HEK293 (cell line): Measurements from ENCODE around the gene XPR1.
"Not testable (repeated sequence)": the region's sequence is repeated elsewhere in the genome, so short reads cannot be mapped to it uniquely, and the experiment has no call there.

ENCODE experiments used
- CTCF ChIA-PET: fragments of 350-600 bp; formaldehyde crosslinking; extraction: SDS; loops from one replicate; lab custom pipeline; 2021; ENCODE audit warnings: antibody characterized with exemption; lab: Yijun Ruan, JAX
- POLR2A ChIA-PET: fragments of 300-600 bp; formaldehyde crosslinking; extraction: SDS; loops from one replicate; lab custom pipeline; 2020; ENCODE audit warnings: antibody characterized with exemption, inconsistent platforms; lab: Yijun Ruan, JAX
- H3K27ac ChIP-seq: fragments of 200-500 bp; sonication (Bioruptor generic); 2 replicates; pipeline ENCODE4 v1.5.1; 2014; ENCODE audit warnings: low read depth, low read length, control low read depth, inconsistent platforms; ENCODE audit errors: extremely low read depth
- H3K36me3 ChIP-seq, 2 experiments: fragments of 200-500 bp in 1 of 2; sonication (Bioruptor generic) in 1 of 2; 1 replicate in 1 of 2; 2 replicates in 1 of 2; pipeline ENCODE4 v1.5.1; 2014 to 2017; ENCODE audit warnings: inconsistent platforms in 2 of 2, low read length in 2 of 2; ENCODE audit not compliant: control insufficient read depth in 2 of 2, insufficient read depth in 1 of 2
- H3K4me1 ChIP-seq: fragments of 200-500 bp; sonication (Bioruptor generic); 2 replicates; pipeline ENCODE4 v1.5.1; 2014; ENCODE audit warnings: mild to moderate bottlenecking, low read length, inconsistent platforms; ENCODE audit not compliant: control insufficient read depth, insufficient read depth
- H3K4me3 ChIP-seq: 2 replicates; pipeline ENCODE4 v1.5.1; 2011; ENCODE audit warnings: low read depth, mild to moderate bottlenecking, control low read depth, low read length, moderate library complexity
- H3K9me3 ChIP-seq: fragments of 200-500 bp; sonication (Bioruptor generic); 2 replicates; pipeline ENCODE4 v1.5.1; 2014; ENCODE audit warnings: low read depth, low read length, inconsistent platforms; ENCODE audit not compliant: control insufficient read depth, insufficient read depth
- KLF8 ChIP-seq: fragments of 450-650 bp; formaldehyde crosslinking; IDR thresholded peaks from 2 replicates; pipeline ENCODE4 v1.5.1; 2016; ENCODE audit warnings: missing biosample characterization, missing genetic modification characterization
- ZBTB1 ChIP-seq: fragments of 450-650 bp; formaldehyde crosslinking; IDR thresholded peaks from 2 replicates; pipeline ENCODE4 v1.5.1; 2016; ENCODE audit warnings: missing biosample characterization, missing genetic modification characterization
- ZNF114 ChIP-seq: fragments of 450-650 bp; formaldehyde crosslinking; IDR thresholded peaks from 2 replicates; pipeline ENCODE4 v1.5.0; 2017; ENCODE audit warnings: missing biosample characterization, missing genetic modification characterization
- ZNF16 ChIP-seq: fragments of 450-650 bp; formaldehyde crosslinking; IDR thresholded peaks from 2 replicates; pipeline ENCODE4 v1.5.1; 2016; ENCODE audit warnings: low read depth, missing biosample characterization, missing genetic modification characterization
- ZNF510 ChIP-seq: fragments of 450-650 bp; formaldehyde crosslinking; IDR thresholded peaks from 2 replicates; pipeline ENCODE4 v1.5.1; 2018; ENCODE audit warnings: mild to moderate bottlenecking, missing genetic modification characterization, missing biosample characterization; ENCODE audit not compliant: insufficient replicate concordance
- ZNF529 ChIP-seq: fragments of 450-650 bp; formaldehyde crosslinking; IDR thresholded peaks from 2 replicates; pipeline ENCODE4 v1.5.1; 2017; ENCODE audit warnings: missing genetic modification characterization, missing biosample characterization; ENCODE audit not compliant: insufficient replicate concordance
- ZNF549 ChIP-seq: fragments of 450-650 bp; IDR thresholded peaks from 2 replicates; pipeline ENCODE4 v1.5.1; 2018; ENCODE audit warnings: missing biosample characterization, missing genetic modification characterization, mild to moderate bottlenecking, inconsistent platforms, moderate library complexity
- ZNF629 ChIP-seq: fragments of 450-650 bp; formaldehyde crosslinking; IDR thresholded peaks from 2 replicates; pipeline ENCODE4 v1.5.1; 2017; ENCODE audit warnings: missing biosample characterization, missing genetic modification characterization
- ZNF776 ChIP-seq: fragments of 450-650 bp; formaldehyde crosslinking; IDR thresholded peaks from 2 replicates; pipeline ENCODE4 v1.5.0; 2017; ENCODE audit warnings: missing biosample characterization, missing genetic modification characterization, borderline replicate concordance
- ZSCAN16 ChIP-seq: fragments of 450-650 bp; formaldehyde crosslinking; IDR thresholded peaks from 2 replicates; pipeline ENCODE4 v1.5.1; 2016; ENCODE audit warnings: missing biosample characterization, missing genetic modification characterization
- TF ChIP-seq, protein P1 (sequence below): fragments of 450-650 bp; formaldehyde crosslinking; IDR thresholded peaks from 2 replicates; pipeline ENCODE4 v1.5.1; 2016; ENCODE audit warnings: missing biosample characterization, missing genetic modification characterization
- TF ChIP-seq, protein P2 (sequence below): fragments of 450-650 bp; formaldehyde crosslinking; IDR thresholded peaks from 2 replicates; pipeline ENCODE4 v1.5.1; 2016; ENCODE audit warnings: missing biosample characterization, missing genetic modification characterization
- TF ChIP-seq, protein P3 (sequence below): fragments of 450-650 bp; formaldehyde crosslinking; IDR thresholded peaks from 2 replicates; pipeline ENCODE4 v1.5.1; 2017; ENCODE audit warnings: missing biosample characterization, missing genetic modification characterization
- TF ChIP-seq, protein P4 (sequence below): fragments of 450-650 bp; formaldehyde crosslinking; IDR thresholded peaks from 2 replicates; pipeline ENCODE4 v1.5.1; 2016; ENCODE audit warnings: missing biosample characterization, missing genetic modification characterization
- TF ChIP-seq, protein P5 (sequence below): fragments of 450-650 bp; formaldehyde crosslinking; IDR thresholded peaks from 2 replicates; pipeline ENCODE4 v1.5.1; 2017; ENCODE audit warnings: missing biosample characterization, missing genetic modification characterization
- TF ChIP-seq, protein P6 (sequence below): fragments of 450-650 bp; formaldehyde crosslinking; conservative IDR thresholded peaks from 2 replicates; pipeline ENCODE4 v1.5.1; 2016; ENCODE audit warnings: low read depth, missing biosample characterization, missing genetic modification characterization

XPR1 gene

DNA sequence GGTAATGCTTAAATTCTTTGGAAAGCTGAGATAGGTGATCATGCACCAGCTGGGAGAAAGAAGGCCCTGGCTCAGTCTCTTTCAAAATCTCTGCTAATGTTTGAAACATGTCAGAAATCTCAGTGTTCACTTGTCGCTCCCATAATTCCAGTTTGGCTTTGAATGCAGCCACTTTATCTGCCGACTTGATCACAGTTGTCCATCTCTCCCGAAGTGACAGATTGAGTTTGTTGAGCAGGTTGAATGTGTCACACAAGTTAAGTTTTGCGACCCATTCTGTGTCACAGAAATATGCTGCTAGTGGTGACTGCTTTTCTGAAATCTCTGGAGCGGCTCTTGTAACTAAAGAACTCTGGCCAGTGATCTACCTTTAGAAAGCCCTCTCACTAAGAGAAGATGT lies 13.4 kb downstream of the XPR1 start:
- H3K4me3 ChIP-seq, H3K27ac ChIP-seq, H3K36me3 ChIP-seq, CTCF ChIA-PET, POLR2A ChIA-PET, H3K9me3 ChIP-seq: not testable (repeated sequence)
- H3K4me1 ChIP-seq: peaks cover 11% of the 10 kb centered on the region

DNA sequence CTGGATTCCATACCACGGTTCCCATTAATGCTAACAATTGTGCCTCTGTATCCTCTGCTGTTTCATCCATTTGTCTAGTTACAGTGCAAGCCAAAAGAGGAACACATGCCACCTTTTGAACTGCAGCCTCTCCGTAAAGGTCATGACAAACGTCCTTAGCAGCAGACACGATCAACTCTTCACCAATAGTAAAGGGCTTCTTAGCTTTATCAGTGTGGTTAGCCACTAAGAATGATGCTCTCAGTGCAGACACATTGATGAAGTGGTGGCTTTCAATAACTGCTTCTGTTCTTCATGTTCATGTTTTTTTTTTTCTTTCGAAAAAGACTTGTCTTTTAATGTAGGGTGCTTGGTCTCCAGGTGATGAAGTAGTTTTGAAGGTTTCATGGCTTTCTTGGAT lies 14.3 kb downstream of the XPR1 start:
- Histone ChIP-seq H3K27ac (no peak overlapping the region), H3K4me3 (no peak overlapping the region), H3K4me1 (peaks cover 11% of the 10 kb centered on the region), H3K9me3 (no peaks in the 10 kb centered on the region), H3K36me3 (no peaks in the 10 kb centered on the region)
- no peak for TF ChIP-seq ZNF114 (tag by site-specific recombination)
- TF ChIP-seq, protein P1, sequence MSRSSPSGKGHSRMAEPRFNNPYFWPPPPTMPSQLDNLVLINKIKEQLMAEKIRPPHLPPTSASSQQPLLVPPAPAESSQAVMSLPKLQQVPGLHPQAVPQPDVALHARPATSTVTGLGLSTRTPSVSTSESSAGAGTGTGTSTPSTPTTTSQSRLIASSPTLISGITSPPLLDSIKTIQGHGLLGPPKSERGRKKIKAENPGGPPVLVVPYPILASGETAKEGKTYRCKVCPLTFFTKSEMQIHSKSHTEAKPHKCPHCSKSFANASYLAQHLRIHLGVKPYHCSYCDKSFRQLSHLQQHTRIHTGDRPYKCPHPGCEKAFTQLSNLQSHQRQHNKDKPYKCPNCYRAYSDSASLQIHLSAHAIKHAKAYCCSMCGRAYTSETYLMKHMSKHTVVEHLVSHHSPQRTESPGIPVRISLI: no peak
- TF ChIP-seq ZNF529: no peak
- TF ChIP-seq, protein P2, sequence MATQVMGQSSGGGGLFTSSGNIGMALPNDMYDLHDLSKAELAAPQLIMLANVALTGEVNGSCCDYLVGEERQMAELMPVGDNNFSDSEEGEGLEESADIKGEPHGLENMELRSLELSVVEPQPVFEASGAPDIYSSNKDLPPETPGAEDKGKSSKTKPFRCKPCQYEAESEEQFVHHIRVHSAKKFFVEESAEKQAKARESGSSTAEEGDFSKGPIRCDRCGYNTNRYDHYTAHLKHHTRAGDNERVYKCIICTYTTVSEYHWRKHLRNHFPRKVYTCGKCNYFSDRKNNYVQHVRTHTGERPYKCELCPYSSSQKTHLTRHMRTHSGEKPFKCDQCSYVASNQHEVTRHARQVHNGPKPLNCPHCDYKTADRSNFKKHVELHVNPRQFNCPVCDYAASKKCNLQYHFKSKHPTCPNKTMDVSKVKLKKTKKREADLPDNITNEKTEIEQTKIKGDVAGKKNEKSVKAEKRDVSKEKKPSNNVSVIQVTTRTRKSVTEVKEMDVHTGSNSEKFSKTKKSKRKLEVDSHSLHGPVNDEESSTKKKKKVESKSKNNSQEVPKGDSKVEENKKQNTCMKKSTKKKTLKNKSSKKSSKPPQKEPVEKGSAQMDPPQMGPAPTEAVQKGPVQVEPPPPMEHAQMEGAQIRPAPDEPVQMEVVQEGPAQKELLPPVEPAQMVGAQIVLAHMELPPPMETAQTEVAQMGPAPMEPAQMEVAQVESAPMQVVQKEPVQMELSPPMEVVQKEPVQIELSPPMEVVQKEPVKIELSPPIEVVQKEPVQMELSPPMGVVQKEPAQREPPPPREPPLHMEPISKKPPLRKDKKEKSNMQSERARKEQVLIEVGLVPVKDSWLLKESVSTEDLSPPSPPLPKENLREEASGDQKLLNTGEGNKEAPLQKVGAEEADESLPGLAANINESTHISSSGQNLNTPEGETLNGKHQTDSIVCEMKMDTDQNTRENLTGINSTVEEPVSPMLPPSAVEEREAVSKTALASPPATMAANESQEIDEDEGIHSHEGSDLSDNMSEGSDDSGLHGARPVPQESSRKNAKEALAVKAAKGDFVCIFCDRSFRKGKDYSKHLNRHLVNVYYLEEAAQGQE (tag by site-specific recombination): no peak
- no peak for TF ChIP-seq ZNF629 (tag by site-specific recombination)
- no peak for TF ChIP-seq ZNF16 (tag by site-specific recombination)
- TF ChIP-seq, protein P3, sequence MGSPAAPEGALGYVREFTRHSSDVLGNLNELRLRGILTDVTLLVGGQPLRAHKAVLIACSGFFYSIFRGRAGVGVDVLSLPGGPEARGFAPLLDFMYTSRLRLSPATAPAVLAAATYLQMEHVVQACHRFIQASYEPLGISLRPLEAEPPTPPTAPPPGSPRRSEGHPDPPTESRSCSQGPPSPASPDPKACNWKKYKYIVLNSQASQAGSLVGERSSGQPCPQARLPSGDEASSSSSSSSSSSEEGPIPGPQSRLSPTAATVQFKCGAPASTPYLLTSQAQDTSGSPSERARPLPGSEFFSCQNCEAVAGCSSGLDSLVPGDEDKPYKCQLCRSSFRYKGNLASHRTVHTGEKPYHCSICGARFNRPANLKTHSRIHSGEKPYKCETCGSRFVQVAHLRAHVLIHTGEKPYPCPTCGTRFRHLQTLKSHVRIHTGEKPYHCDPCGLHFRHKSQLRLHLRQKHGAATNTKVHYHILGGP (tag by site-specific recombination): no peak
- TF ChIP-seq, protein P4, sequence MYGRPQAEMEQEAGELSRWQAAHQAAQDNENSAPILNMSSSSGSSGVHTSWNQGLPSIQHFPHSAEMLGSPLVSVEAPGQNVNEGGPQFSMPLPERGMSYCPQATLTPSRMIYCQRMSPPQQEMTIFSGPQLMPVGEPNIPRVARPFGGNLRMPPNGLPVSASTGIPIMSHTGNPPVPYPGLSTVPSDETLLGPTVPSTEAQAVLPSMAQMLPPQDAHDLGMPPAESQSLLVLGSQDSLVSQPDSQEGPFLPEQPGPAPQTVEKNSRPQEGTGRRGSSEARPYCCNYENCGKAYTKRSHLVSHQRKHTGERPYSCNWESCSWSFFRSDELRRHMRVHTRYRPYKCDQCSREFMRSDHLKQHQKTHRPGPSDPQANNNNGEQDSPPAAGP (tag by site-specific recombination): no peak
- no peak for TF ChIP-seq KLF8
- TF ChIP-seq ZBTB1 (tag by site-specific recombination): no peak
- no peak for TF ChIP-seq ZNF549 (tag by site-specific recombination)
- TF ChIP-seq, protein P5, sequence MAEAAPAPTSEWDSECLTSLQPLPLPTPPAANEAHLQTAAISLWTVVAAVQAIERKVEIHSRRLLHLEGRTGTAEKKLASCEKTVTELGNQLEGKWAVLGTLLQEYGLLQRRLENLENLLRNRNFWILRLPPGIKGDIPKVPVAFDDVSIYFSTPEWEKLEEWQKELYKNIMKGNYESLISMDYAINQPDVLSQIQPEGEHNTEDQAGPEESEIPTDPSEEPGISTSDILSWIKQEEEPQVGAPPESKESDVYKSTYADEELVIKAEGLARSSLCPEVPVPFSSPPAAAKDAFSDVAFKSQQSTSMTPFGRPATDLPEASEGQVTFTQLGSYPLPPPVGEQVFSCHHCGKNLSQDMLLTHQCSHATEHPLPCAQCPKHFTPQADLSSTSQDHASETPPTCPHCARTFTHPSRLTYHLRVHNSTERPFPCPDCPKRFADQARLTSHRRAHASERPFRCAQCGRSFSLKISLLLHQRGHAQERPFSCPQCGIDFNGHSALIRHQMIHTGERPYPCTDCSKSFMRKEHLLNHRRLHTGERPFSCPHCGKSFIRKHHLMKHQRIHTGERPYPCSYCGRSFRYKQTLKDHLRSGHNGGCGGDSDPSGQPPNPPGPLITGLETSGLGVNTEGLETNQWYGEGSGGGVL (tag by site-specific recombination): no peak
- no peak for TF ChIP-seq ZSCAN16 (tag by site-specific recombination)
- no peak for TF ChIP-seq ZNF776 (tag by site-specific recombination)
- no peak for TF ChIP-seq ZNF510 (tag by site-specific recombination)
- TF ChIP-seq, protein P6, sequence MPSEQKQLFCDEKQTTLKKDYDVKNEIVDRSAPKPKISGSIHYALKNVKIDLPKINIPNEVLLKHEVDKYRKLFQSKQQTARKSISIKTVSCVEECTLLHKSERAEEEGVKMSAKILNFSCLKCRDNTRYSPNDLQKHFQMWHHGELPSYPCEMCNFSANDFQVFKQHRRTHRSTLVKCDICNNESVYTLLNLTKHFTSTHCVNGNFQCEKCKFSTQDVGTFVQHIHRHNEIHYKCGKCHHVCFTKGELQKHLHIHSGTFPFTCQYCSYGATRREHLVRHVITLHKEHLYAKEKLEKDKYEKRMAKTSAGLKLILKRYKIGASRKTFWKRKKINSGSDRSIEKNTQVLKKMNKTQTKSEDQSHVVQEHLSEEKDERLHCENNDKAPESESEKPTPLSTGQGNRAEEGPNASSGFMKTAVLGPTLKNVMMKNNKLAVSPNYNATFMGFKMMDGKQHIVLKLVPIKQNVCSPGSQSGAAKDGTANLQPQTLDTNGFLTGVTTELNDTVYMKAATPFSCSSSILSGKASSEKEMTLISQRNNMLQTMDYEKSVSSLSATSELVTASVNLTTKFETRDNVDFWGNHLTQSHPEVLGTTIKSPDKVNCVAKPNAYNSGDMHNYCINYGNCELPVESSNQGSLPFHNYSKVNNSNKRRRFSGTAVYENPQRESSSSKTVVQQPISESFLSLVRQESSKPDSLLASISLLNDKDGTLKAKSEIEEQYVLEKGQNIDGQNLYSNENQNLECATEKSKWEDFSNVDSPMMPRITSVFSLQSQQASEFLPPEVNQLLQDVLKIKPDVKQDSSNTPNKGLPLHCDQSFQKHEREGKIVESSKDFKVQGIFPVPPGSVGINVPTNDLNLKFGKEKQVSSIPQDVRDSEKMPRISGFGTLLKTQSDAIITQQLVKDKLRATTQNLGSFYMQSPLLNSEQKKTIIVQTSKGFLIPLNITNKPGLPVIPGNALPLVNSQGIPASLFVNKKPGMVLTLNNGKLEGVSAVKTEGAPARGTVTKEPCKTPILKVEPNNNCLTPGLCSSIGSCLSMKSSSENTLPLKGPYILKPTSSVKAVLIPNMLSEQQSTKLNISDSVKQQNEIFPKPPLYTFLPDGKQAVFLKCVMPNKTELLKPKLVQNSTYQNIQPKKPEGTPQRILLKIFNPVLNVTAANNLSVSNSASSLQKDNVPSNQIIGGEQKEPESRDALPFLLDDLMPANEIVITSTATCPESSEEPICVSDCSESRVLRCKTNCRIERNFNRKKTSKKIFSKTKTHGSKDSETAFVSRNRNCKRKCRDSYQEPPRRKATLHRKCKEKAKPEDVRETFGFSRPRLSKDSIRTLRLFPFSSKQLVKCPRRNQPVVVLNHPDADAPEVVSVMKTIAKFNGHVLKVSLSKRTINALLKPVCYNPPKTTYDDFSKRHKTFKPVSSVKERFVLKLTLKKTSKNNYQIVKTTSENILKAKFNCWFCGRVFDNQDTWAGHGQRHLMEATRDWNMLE (tag by site-specific recombination): no peak
- ChIA-PET CTCF (no interaction called here), POLR2A (no interaction called here)
